Mucosa of descending colon (tissue), 3 donors: ENCODE results near the gene TMEFF2. TPM values are rescaled to one million over a fixed set of nuclear protein-coding genes. Genes with fewer than 3 reads are reported as not detected.

Experiments
- ATAC-seq: fragments of 200-7000 bp; cut with Tn5 transposase; one replicate; pipeline ENCODE4 v1.9.1; 2020; ENCODE audit warnings: mild to moderate bottlenecking, moderate library complexity
- DNase-seq, 3 donors: peaks; one replicate each; pipeline ENCODE4 v3.0.0-alpha.2; 2020
- H3K36me3 ChIP-seq: fragments of 200-600 bp; one replicate; pipeline ENCODE4 v1.8.0; 2021; ENCODE audit warnings: low read depth, mild to moderate bottlenecking
- H3K4me1 ChIP-seq: fragments of 200-600 bp; one replicate; pipeline ENCODE4 v1.8.0; 2021; ENCODE audit warnings: low read depth, mild to moderate bottlenecking
- H3K4me3 ChIP-seq: fragments of 200-600 bp; one replicate; pipeline ENCODE4 v1.8.0; 2021; ENCODE audit warnings: mild to moderate bottlenecking
- H3K9me3 ChIP-seq: fragments of 200-600 bp; one replicate; pipeline ENCODE4 v1.8.0; 2021; ENCODE audit warnings: mild to moderate bottlenecking
- intact Hi-C, 2 donors: fragments of 100-400 bp; cut with DNase I in 1 of 2; cut with micrococcal nuclease in 1 of 2; formaldehyde crosslinking; loops; one replicate each; pipeline versions ENCODE4 v1.11.0 to v1.11.1; 2022; cut with DNase I, micrococcal nuclease
- total RNA-seq, 3 donors: library from RNA; stranded (reverse); fragmentation: NEBNext Ultra II Directional in 2 of 3; extraction: Animal tissue kit (Norgen Biotek cat#: 25700) in 2 of 3; gene quantifications; one replicate each; pipeline versions ENCODE4 v1.2.1 to v1.2.4, GENCODE V29; 2021 to 2023
- TF ChIP-seq, protein P1 (sequence below): fragments of 200-600 bp; IDR thresholded peaks from one replicate; pipeline ENCODE4 v1.8.0; 2022; ENCODE audit warnings: antibody characterized with exemption, mild to moderate bottlenecking
- donor health status: DM: no; HTN: no; CAD: no; lungs with moderate emphysema.
- donor health status: DM: no; HTN: no; CAD: no.
- donor health status: DM: no; HTN: yes; CAD: no.

The TMEFF2 gene
- total RNA-seq, 3 donors from 2014 or later, result 0.31 to 1.0 TPM; not detected in 1

DNA sequence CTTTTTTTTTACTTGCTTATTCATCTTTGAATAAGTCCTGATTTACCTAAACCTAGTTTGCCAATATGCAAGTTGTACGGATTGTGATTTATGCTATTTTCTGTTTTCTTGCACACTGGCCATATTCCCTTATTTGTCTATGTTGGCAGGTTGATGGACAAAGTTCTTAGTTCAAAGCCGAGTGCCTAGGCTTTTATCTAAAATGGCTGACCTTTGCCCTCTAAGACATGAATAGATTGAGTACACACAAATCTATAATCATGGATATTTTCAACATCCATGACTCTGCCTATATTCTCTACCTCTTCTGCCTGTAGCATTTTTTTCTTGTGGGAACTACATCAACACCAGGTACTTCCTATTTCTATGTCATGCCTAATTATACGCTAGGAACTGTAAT, 171.7 kb downstream of the TMEFF2 start:
- TF ChIP-seq, protein P1, sequence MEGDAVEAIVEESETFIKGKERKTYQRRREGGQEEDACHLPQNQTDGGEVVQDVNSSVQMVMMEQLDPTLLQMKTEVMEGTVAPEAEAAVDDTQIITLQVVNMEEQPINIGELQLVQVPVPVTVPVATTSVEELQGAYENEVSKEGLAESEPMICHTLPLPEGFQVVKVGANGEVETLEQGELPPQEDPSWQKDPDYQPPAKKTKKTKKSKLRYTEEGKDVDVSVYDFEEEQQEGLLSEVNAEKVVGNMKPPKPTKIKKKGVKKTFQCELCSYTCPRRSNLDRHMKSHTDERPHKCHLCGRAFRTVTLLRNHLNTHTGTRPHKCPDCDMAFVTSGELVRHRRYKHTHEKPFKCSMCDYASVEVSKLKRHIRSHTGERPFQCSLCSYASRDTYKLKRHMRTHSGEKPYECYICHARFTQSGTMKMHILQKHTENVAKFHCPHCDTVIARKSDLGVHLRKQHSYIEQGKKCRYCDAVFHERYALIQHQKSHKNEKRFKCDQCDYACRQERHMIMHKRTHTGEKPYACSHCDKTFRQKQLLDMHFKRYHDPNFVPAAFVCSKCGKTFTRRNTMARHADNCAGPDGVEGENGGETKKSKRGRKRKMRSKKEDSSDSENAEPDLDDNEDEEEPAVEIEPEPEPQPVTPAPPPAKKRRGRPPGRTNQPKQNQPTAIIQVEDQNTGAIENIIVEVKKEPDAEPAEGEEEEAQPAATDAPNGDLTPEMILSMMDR, result no peak
- no peak for DNase-seq
- H3K4me1 ChIP-seq, result no peaks in the 10 kb centered on the region

DNA sequence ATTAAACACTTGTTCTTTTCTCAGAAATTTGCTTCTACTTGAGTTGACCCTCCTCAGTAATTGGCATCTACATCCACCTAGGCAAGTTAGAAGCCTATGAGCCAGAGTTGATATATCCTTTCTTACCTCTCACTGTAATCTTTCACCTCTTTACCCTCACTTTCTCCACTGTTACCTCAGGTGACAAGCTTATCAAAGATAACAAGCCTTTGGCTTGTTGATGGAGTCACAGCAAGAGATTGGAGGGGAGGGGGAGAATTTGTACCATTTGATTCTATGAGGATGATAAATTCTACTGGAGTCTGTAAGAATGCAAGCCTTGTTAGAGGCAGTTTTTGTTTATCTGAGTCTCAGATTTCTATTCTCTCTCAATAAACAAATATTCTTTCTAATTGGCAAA, 176.9 kb downstream of the TMEFF2 start:
- Histone ChIP-seq H3K4me3 (no peak overlapping the region), H3K36me3 (no peaks in the 10 kb centered on the region), H3K9me3 (no peaks in the 10 kb centered on the region), H3K4me1 (no peaks in the 10 kb centered on the region)
- no peak for DNase-seq
- ATAC-seq, result no peak
- intact Hi-C loops, result no loop called here
- TF ChIP-seq, protein P1, result no peak

More for the DNA sequence above, 171.7 kb downstream of the TMEFF2 start:
- no peaks in the 10 kb centered on the region for H3K9me3 ChIP-seq
- H3K36me3 ChIP-seq, result no peaks in the 10 kb centered on the region
- intact Hi-C loops, result no loop called here
- no peak for ATAC-seq
- no peak overlapping the region for H3K4me3 ChIP-seq

DNA sequence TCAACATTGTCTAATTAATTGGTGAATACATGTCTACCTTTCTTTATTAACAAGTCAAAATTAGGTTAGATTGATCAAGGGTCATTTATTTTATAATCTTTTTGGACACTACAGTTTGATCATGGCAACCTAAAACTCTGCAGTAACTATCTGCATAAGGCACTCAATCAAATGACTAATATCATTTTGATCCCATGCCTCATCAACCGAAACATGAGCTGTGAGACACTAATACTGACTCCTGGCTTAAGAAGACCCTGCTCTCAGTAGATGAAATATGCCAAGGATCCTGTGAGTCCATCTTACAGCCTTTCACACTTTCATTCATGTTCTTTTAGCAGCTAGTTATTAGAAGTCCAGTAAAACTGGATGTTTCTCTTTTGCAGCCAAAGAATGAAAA, 178.5 kb downstream of the TMEFF2 start:
- DNase-seq, result no peak

DNA sequence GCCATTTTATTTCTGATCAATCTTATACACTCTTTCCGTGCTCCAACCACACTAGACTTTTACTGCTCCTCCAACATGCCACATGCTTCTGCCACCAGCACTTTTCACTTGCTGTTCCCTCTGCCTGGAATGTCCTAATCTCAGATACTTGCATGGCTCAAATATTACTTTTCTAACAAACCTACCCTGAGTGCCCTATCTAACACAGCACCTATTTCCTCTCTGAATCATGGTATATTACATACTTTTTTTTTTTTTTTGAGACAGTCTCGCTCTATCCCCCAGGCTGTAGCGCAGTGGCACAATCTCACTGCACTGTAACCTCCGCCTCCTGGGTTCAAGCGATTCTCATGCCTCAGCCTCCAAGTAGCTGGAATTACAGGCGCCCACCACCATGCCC, 181.5 kb downstream of the TMEFF2 start:
- TF ChIP-seq, protein P1, result no peak
- intact Hi-C loops, result no loop called here
- Histone ChIP-seq H3K4me1 (no peaks in the 10 kb centered on the region), H3K9me3 (no peaks in the 10 kb centered on the region), H3K4me3 (no peak overlapping the region), H3K36me3 (no peaks in the 10 kb centered on the region)
- DNase-seq, result no peak
- ATAC-seq, result no peak

More for the DNA sequence above, 178.5 kb downstream of the TMEFF2 start:
- TF ChIP-seq, protein P1, result no peak
- H3K4me1 ChIP-seq, result no peaks in the 10 kb centered on the region
- no peaks in the 10 kb centered on the region for H3K36me3 ChIP-seq
- intact Hi-C loops, result no loop called here
- no peak for ATAC-seq
- no peaks in the 10 kb centered on the region for H3K9me3 ChIP-seq
- H3K4me3 ChIP-seq, result no peak overlapping the region

DNA sequence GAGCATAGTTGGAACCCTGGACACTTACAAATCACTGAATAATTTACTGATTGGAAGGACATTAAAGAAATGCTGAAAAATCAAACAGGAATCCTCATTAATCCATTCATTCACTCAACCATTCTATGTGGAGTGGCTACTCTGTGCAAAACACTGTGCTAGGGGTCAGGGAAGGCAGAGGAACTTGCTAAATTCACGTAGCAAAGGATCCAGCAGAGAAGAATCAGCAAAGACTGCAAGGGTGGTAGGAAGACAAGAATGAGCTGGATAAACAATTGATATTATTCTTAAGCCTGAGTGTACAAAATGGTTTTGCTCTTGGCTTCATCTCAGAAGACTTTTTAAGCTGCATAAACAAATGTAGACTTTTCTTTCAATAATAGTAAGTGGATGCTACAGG, 183.5 kb downstream of the TMEFF2 start:
- TF ChIP-seq, protein P1, result no peak
- ATAC-seq (no peak), DNase-seq (no peak)
- Histone ChIP-seq H3K9me3 (no peaks in the 10 kb centered on the region), H3K36me3 (no peaks in the 10 kb centered on the region), H3K4me3 (no peak overlapping the region), H3K4me1 (no peaks in the 10 kb centered on the region)
- intact Hi-C loops, result no loop called here

DNA sequence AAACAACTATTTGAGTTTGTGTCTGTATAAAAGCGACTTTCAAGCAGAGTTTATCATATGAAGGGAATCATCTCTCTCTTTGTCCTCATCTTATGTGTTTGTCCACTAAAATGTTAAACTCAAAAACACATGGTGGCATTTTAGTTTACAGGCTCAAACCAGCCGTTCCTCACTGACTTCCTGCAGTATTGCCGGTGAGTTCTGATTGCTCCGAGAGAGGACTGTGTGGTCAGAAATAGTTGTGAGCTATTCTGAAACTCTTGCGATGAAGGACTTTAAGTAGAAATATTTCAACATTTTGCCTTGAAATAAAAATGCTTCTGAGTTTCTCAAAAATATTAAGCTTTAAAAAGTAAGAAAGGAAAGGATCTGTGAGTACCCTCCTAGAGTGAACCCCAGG, 184.7 kb downstream of the TMEFF2 start:
- no peaks in the 10 kb centered on the region for H3K9me3 ChIP-seq
- TF ChIP-seq, protein P1, result no peak
- H3K36me3 ChIP-seq, result no peaks in the 10 kb centered on the region
- ATAC-seq (no peak), DNase-seq (no peak)
- H3K4me1 ChIP-seq, result no peaks in the 10 kb centered on the region
- intact Hi-C loops, result no loop called here
- H3K4me3 ChIP-seq, result no peak overlapping the region
